ENCODE results near the gene MMP23B.

GRCh38 chr1:1599935-1600860, 31.8 kb upstream of the MMP23B start, which contains the start of gene FNDC10:
- TF ChIP-seq, protein P1, sequence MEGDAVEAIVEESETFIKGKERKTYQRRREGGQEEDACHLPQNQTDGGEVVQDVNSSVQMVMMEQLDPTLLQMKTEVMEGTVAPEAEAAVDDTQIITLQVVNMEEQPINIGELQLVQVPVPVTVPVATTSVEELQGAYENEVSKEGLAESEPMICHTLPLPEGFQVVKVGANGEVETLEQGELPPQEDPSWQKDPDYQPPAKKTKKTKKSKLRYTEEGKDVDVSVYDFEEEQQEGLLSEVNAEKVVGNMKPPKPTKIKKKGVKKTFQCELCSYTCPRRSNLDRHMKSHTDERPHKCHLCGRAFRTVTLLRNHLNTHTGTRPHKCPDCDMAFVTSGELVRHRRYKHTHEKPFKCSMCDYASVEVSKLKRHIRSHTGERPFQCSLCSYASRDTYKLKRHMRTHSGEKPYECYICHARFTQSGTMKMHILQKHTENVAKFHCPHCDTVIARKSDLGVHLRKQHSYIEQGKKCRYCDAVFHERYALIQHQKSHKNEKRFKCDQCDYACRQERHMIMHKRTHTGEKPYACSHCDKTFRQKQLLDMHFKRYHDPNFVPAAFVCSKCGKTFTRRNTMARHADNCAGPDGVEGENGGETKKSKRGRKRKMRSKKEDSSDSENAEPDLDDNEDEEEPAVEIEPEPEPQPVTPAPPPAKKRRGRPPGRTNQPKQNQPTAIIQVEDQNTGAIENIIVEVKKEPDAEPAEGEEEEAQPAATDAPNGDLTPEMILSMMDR (IDR thresholded peaks at IDR 0.05; ENCODE audit: borderline replicate concordance, extremely low read depth, low read length, poor library complexity, severe bottlenecking) = no peak
- TF ChIP-seq EZH2 (IDR thresholded peaks at IDR 0.05; ENCODE audit: borderline replicate concordance, low read depth, low read length, severe bottlenecking) = no peak
